ENCODE measurements around the gene EGLN1. TPM values are rescaled to one million over a fixed set of nuclear protein-coding genes. Genes with fewer than 3 reads are reported as not detected.

EGLN1 gene
- total and polyA plus RNA-seq, 2 of the 8 experiments (the other 6 are each of a cell fraction or from before 2014, with no cell fraction given), result 4.0 to 6.4 TPM

GRCh38 chr1:231319080-231319479, 103.0 kb downstream of the EGLN1 start (continued):
- no peak for TF ChIP-seq SRF (IDR thresholded peaks at IDR 0.05; ENCODE audit: low read depth, low read length)

All from H1 (cell line).